CD4-positive, alpha-beta T cell treated with Interleukin-12 subunit alpha and Interleukin-12 subunit beta, for 1 hour (primary cell): ENCODE measurements around the gene ZNF512B.
"Not testable (repeated sequence)": the region's sequence is repeated elsewhere in the genome, so short reads cannot be mapped to it uniquely, and the experiment has no call there.

Source experiments
- DNase-seq: peaks from one replicate; pipeline ENCODE4 v3.0.0-alpha.2; 2020

ZNF512B gene

GRCh38 chr20:63931735-63932134, 38.0 kb downstream of the ZNF512B start:
- no peak for DNase-seq

DNA sequence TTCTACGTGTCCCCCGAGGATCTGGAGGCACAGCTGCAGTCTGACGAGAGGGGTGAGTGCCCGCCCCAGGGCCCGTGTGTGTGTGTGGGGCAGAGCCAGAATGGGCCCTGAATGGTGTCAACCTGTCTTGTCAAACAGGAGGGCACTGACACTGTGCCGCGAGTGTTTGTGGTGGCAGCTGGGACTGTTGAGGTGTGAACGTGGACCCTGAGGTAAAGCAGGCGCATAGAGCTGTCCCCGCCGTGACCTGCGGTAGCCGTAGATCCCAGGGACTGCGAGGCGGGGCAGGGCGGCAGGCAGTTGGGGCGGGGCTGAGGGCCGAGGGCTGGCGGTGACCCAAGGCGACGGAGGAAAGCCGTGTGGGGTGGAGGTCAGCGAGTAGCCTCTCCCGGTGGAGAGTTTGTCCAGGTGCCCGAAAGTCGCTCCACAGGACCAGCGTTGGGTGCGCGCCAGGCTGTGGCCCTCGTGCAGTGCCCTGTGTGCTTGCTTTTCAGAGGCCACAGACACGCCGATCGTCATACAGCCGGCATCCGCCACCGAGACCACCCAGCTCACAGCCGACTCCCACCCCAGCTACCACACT, 38.7 kb downstream of the ZNF512B start:
- DNase-seq: no peak

DNA sequence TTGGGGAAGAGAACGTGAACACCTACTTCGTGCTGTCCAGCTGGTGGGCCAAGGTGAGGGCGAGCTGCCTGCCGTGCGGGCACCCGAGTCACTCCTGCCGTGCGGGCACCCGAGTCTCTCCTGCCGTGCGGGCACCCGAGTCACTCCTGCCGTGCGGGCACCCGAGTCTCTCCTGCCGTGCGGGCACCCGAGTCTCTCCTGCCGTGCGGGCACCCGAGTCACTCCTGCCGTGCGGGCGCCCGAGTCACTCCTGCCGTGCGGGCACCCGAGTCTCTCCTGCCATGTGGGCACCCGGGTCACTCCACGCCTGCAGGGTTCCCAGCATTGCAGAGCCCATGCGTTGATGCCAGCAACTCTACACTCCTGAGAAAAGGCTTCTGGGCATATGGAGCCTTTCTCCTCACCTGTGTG, 40.3 kb downstream of the ZNF512B start:
- DNase-seq: not testable (repeated sequence)

DNA sequence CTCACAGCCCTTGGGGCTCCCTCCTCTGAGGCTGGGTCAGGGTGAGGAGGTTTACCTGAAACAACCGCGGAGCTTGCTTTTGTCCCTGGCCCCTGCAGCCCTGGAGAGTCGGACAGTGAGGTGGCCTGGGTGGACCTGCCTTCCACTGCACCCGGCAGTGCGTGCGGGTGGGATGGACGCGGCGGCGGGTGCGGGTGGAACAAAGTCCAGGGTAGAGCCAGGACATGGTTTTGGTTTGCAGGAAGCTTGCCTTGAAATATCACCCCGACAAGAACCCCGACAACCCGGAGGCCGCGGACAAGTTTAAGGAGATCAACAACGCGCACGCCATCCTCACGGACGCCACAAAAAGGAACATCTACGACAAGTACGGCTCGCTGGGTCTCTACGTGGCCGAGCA, 40.7 kb downstream of the ZNF512B start:
- DNase-seq: no peak

GRCh38 chr20:63926298-63926697, 43.4 kb downstream of the ZNF512B start:
- DNase-seq: no peak

DNA sequence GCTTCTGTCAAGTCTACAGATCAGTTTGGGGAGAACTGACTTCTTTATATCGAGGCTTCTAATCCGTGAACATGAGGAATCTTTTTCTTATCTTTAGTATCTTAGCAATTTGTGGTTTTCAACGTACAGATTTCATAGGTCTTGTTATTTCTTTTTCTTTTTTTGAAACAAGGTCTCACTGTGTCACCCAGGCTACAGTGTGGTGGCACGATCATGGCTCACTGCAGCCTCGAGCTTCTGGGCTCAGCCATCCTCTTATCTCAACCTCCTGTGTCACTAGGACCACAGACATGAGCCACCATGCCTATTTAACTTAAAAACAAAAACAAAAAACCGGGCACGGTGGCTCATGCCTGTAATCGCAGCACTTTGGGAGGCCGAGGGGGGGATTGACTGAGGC, 45.5 kb downstream of the ZNF512B start:
- DNase-seq: no peak

- DNase-seq: no peak
Measured at GRCh38 chr20:63923651-63924050, 46.1 kb downstream of the ZNF512B start.

GRCh38 chr20:63920226-63920625, 49.5 kb downstream of the ZNF512B start:
- DNase-seq: no peak

GRCh38 chr20:63919130-63919529, 50.6 kb downstream of the ZNF512B start:
- no peak for DNase-seq

GRCh38 chr20:63917811-63918210, 51.9 kb downstream of the ZNF512B start:
- no peak for DNase-seq

DNA sequence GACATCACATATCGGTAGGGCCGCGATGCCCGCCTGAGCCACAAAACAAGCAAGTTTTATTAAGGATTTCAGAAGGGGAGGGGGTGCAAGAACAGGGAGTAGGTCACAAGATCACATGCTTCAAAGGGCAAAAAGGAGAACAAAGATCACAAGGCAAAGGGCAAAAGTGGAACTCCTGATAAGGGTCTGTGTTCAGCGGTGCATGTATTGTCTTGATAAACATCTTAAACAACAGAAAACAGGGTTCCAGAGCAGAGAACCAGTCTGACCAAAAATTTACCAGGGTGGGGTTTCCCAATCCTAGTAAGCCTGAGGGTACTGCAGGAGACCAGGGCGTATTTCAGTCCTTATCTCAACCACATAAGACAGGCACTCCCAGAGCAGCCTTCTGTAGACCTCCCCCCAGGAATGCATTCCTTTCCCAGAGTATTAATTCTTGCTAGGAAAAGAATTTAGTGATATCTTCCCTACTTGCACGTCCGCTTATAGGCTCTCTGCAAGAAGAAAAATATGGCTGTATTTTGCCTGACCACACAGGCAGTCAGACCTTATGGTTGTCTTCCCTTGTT, 53.3 kb downstream of the ZNF512B start:
- not testable (repeated sequence) for DNase-seq

DNA sequence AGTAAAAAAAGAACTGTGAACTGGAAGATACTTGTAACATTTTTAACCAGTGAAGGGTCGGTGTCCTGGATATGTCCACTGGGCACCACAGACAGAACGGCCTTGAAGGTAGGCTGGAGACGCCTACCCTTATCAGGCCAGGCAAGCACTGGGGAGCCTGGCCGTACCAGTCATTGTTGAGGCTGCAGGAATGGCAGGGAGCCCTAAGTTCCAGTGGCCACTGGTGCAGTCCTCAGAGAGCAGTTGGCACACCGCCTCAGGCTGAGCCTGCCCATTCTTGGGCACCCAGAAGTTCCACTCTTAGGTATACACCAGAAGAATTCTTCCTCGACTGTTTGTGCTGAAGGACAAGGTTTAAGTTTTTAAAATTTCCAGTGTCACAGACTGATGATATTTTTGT, 54.3 kb downstream of the ZNF512B start:
- no peak for DNase-seq

GRCh38 chr20:63913768-63914167, 56.0 kb downstream of the ZNF512B start:
- DNase-seq: no peak

DNA sequence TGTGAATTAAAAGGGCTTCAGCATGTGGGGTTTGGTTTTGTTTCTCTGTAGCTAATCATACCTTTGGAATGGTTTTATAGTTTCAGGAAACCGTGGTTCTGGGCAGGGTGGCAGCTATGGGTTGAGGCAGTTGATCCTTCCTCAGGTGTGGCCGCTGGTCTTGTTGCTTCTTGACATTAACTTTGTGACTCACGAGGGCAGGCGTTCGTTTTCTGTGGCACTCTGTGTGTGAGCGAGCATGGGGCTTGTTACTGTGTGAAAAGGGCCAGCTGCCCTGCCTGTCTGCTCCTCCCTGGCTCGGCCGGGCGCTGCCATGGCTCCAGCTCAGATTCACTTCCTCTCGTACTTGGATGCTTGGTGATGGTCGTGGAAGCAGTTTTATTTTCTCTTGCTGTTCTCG, 58.6 kb downstream of the ZNF512B start:
- DNase-seq: no peak

DNA sequence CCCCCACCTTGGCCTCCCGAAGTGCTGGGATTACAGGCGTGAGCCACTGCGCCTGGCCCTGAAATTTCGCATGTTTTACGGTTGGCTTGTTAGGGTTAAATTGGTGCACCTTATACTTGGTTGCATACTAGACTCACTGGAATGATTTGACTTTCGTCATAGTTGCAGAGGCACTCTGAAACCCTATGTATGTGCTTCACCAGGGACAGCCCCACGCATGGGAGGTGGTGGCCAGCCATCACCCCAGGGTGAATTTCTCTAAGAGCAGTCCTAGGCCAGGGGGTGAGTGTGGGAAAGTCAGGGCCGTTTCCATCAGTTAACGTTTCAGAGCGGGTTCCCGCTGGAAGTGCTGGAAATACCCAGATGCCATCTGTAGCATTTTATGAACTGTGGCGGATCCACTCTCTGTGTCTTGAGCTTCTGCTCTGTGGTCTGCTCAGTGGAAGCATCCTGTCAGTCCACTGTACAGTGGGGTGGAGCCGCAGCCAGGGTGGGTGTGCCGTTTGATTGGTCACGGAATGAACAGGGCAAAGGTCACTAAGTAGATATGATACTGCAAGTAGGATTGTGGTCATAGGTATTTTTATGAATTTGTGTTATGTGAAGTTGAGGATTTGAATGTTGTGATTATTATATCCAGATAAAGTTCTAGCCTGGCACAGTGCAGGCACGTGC, 61.6 kb downstream of the ZNF512B start:
- DNase-seq: no peak
